Bone marrow (tissue), 2 donors: ENCODE data around the gene SYNPO2L.
"Not testable (repeated sequence)": the region's sequence is repeated elsewhere in the genome, so short reads cannot be mapped to it uniquely, and the experiment has no call there.

Source experiments
- DNase-seq, 2 donors: peaks; one replicate each; lab custom pipeline; 2025; lab: John Stamatoyannopoulos, UW

SYNPO2L gene

GRCh38 chr10:73617143-73617542 lies 38.7 kb downstream of the SYNPO2L start:
- not testable (repeated sequence) for DNase-seq

- no peak for DNase-seq
Observed at GRCh38 chr10:73614720-73615119, 41.1 kb downstream of the SYNPO2L start.

GRCh38 chr10:73609116-73609515 lies 46.7 kb downstream of the SYNPO2L start:
- no peak for DNase-seq

DNA sequence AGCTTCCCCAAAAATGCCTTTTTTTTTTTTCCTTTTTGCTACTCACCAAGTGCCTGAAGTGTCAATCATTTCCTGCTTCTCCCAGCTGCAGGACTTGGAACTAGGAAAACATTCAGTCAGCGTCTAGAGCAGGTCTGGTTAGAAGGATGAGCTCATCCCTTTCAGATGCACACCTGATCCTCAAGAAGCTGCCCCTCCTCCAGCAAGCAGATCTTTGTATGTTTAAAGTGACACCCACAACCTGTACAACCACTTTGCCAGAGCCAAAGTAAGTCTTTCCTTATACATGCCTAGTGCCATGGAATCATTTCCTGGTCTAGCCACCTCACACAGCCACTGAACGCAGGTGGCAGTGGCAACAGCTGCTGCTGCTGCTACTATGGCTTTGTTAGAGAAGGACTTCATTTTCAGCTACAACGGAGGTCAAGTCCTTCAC lies 54.3 kb downstream of the SYNPO2L start:
- no peak for DNase-seq

GRCh38 chr10:73597346-73597745 lies 58.5 kb downstream of the SYNPO2L start:
- DNase-seq = no peak
